ENCODE results near the gene NKX6-2. TPM values are rescaled to one million over a fixed set of nuclear protein-coding genes. Genes with fewer than 3 reads are reported as not detected.
A peak's percentile ranks its signal among the peaks of the same experiment; 100 is the strongest.

NKX6-2 gene
- polyA plus RNA-seq = 0.30 TPM in 1 of 2 replicates, not detected in the other
- polyA minus RNA-seq = not detected in 2 replicates

DNA sequence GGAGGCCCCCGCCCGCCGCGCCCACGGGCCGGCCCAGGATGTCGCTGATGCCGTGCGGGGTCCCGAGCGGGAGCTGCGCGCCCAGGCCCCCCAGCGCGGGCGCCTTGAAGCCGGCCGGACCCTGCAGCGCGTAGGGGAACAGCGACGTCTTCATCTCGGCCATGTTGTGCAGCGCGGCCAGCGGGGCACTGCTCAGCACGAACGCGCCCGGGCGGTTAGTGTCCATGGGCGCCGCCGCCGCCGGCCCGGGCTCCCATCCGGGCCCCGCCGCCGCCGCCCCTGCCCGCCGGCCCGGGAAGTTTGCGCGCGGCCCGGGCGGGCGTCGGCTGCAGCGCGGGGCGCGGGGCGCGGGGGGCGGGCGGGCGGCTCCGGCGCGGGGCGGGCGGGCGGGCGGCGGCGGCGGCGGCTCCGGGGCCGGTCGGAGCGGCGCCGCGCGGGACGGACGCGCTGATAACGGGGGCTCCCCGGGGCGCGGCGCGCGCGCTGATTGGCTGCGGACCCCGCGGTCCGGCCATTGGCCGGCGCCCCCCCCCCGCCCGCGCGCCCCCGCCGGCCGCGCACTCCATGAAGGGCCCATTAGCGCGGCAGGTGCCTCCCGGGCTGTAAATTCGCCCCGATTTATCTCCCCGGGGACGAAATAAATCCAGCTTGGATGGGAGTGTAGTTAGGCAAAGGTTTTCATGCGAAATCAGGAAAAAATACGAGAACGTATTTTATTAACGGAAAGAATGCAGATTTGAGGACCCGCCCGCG lies at the start of gene NKX6-2:
TSS of gene NKX6-2 (minus strand) at position 425 of the 753 bp plus-strand sequence. CDS start at position 226, 199 bp downstream.
- H3K36me3 ChIP-seq (ENCODE audit: insufficient read depth, low read length) = no peaks in the 10 kb centered on the region
- no peak within 1 kb of the TSS for H2AFZ ChIP-seq (ENCODE audit: low read depth, low read length)
- TF ChIP-seq EZH2 (IDR thresholded peaks at IDR 0.05; ENCODE audit: borderline replicate concordance, insufficient read depth, low read length, poor library complexity, severe bottlenecking) (peak; percentile 44), POLR2AphosphoS5 (IDR thresholded peaks at IDR 0.05) (no peak)
- H3K4me3 ChIP-seq (ENCODE audit: low read length) = peak within 1 kb of the TSS; percentile 48
- H3F3A ChIP-seq (ENCODE audit: insufficient read depth, low read length, poor library complexity, severe bottlenecking) = no peaks in the 10 kb centered on the region
- H3K9me2 ChIP-seq (ENCODE audit: insufficient read depth, low read length) = no peaks in the 10 kb centered on the region
- no peak within 1 kb of the TSS for H3K27ac ChIP-seq (ENCODE audit: low read length)
- H3K79me2 ChIP-seq (replicated peaks; ENCODE audit: insufficient read depth, low read length) = no peaks in the 10 kb centered on the region
- peaks cover 89% of the 10 kb centered on the region for H3K27me3 ChIP-seq (ENCODE audit: insufficient read depth, low read depth, low read length)
- H3K9ac ChIP-seq (ENCODE audit: low read length) = no peak within 1 kb of the TSS
- H3K9me3 ChIP-seq (ENCODE audit: low read length) = no peaks in the 10 kb centered on the region
- no peaks in the 10 kb centered on the region for H4K20me1 ChIP-seq (ENCODE audit: insufficient read depth)
- no peak within 1 kb of the TSS for H3K4me2 ChIP-seq (ENCODE audit: low read length)

DNA sequence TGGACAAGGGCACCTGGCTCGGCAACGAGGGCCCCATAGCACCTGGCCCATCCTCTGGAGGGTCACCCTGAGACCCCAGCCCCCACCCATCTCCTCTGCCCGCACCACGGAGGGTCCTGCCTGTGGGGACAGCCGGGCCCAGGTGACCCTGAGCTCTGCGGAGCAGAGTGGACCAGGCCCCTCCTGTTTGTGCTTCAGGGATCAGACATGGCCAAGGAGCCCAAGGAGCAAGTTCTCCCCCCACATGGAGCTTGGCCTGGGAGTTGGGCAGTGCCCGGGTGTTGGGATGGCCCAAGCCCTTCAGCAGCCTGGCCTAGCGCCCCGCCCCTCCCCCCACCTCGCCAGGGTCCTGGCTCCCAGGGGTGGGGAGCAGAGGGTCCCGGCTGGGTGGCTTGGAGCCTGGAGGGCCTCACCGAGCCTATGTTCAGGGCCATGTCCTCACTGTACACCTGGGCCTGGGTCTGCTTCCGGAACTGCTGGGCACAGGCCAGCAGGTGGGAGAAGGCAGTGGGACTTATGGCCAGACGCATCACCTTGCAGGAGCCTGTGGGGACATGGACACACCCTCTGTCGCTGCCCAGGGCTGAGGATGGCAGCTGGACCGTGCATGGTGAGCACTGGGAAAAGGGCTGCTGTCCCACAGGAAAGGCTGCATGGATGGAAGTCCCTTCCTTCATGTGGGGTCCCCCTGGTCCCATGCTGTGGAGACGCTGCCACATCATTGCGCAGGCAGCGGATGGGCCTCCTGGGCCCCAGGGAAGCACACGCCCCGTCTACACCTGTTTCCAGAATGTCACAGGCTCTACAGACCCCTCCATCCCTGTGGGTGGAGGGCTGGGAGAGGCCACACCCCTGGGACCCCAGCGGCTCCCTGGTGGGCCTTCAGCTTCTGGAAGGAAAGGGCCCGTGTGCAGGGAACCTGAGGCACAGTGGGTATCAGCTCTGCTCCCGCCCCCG lies 49.2 kb upstream of the NKX6-2 start:
- Histone ChIP-seq H3K79me2 (replicated peaks; ENCODE audit: insufficient read depth, low read length) (no peaks in the 10 kb centered on the region), H2AFZ (ENCODE audit: low read depth, low read length) (no peak overlapping the region), H3F3A (ENCODE audit: insufficient read depth, low read length, poor library complexity, severe bottlenecking) (no peaks in the 10 kb centered on the region), H3K4me2 (ENCODE audit: low read length) (no peak overlapping the region), H3K27me3 (ENCODE audit: insufficient read depth, low read depth, low read length) (no peaks in the 10 kb centered on the region), H3K9me2 (ENCODE audit: insufficient read depth, low read length) (no peaks in the 10 kb centered on the region), H4K20me1 (ENCODE audit: insufficient read depth) (no peaks in the 10 kb centered on the region), H3K27ac (ENCODE audit: low read length) (no peak overlapping the region), H3K9me3 (ENCODE audit: low read length) (no peaks in the 10 kb centered on the region), H3K36me3 (ENCODE audit: insufficient read depth, low read length) (no peaks in the 10 kb centered on the region), H3K9ac (ENCODE audit: low read length) (no peak overlapping the region), H3K4me3 (ENCODE audit: low read length) (no peak overlapping the region)
- TF ChIP-seq MXI1 (conservative IDR thresholded peaks at IDR 0.05; ENCODE audit: poor library complexity, severe bottlenecking) (no peak), POLR2AphosphoS5 (IDR thresholded peaks at IDR 0.05) (no peak)

DNA sequence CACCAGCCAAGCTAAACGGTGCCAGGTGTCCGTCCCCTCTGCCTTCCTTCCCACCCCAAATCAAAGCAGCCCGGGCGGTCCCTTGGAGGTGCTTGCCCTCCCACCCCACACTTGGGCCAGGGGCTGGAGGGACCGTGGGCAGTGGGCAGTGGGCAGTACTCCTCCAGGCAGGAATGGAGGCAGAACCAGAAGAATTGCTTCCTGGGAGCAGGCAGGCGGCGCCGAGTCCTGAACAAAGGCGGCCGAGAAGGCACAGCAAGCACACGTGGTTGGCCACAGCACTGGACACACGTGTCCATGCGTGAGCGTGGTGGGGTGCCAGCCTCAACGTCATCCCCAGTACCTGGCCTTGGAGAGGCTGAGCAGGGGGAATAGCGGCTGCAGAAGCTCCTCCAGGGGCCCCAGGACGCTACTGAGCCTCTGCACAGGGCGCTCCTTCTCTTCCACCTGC lies 48.4 kb upstream of the NKX6-2 start:
- no peaks in the 10 kb centered on the region for H3K27me3 ChIP-seq (ENCODE audit: insufficient read depth, low read depth, low read length)
- no peak overlapping the region for H3K27ac ChIP-seq (ENCODE audit: low read length)
- no peak overlapping the region for H3K9ac ChIP-seq (ENCODE audit: low read length)
- H3K9me2 ChIP-seq (ENCODE audit: insufficient read depth, low read length) = no peaks in the 10 kb centered on the region
- no peaks in the 10 kb centered on the region for H3K36me3 ChIP-seq (ENCODE audit: insufficient read depth, low read length)
- H3K4me3 ChIP-seq (ENCODE audit: low read length) = no peak overlapping the region
- no peaks in the 10 kb centered on the region for H4K20me1 ChIP-seq (ENCODE audit: insufficient read depth)
- H2AFZ ChIP-seq (ENCODE audit: low read depth, low read length) = no peak overlapping the region
- no peak overlapping the region for H3K4me2 ChIP-seq (ENCODE audit: low read length)
- no peak for TF ChIP-seq TAF1 (IDR thresholded peaks at IDR 0.05; ENCODE audit: low read depth)
- no peaks in the 10 kb centered on the region for H3K79me2 ChIP-seq (replicated peaks; ENCODE audit: insufficient read depth, low read length)
- no peaks in the 10 kb centered on the region for H3F3A ChIP-seq (ENCODE audit: insufficient read depth, low read length, poor library complexity, severe bottlenecking)
- no peaks in the 10 kb centered on the region for H3K9me3 ChIP-seq (ENCODE audit: low read length)

DNA sequence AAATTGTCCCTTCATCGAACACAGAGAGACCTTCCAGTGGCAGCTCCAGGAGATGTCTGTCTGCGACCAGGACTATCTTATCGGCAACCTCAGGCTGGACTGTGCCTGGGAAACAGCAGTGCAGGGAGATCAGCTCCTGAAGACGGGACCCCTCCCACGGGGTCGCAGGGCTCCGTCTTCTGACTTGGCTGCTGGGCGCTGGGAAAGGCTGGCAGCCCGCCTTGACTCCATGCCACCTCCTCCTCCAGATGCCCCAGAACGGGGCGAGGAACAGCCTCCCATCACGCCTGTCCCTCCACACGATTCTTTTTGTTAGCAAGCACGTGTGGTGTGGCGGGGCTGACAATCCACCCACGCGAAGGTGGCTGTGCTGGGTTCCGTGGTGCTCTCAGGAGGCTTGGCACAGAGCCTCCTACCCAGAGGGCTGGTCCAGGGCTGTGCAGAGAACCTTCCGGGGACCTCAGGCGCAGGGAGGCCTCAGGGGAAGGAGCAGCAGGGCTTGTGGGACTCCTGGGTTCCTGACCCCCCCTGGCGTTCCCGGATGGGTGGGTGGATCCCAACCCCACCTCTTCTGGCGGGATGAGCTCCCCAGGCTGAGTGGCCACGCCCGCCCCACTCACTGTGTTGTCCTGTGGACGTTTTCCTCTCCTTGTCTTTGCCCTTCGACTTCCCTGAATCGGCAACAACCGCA lies 47.6 kb upstream of the NKX6-2 start:
- Histone ChIP-seq H3K9me2 (ENCODE audit: insufficient read depth, low read length) (no peaks in the 10 kb centered on the region), H3K9me3 (ENCODE audit: low read length) (no peaks in the 10 kb centered on the region), H4K20me1 (ENCODE audit: insufficient read depth) (no peaks in the 10 kb centered on the region), H3K27me3 (ENCODE audit: insufficient read depth, low read depth, low read length) (no peaks in the 10 kb centered on the region), H2AFZ (ENCODE audit: low read depth, low read length) (no peak overlapping the region), H3K27ac (ENCODE audit: low read length) (no peak overlapping the region), H3K79me2 (replicated peaks; ENCODE audit: insufficient read depth, low read length) (no peaks in the 10 kb centered on the region), H3K4me3 (ENCODE audit: low read length) (no peak overlapping the region), H3K9ac (ENCODE audit: low read length) (no peak overlapping the region), H3F3A (ENCODE audit: insufficient read depth, low read length, poor library complexity, severe bottlenecking) (no peaks in the 10 kb centered on the region), H3K4me2 (ENCODE audit: low read length) (no peak overlapping the region), H3K36me3 (ENCODE audit: insufficient read depth, low read length) (no peaks in the 10 kb centered on the region)
- TF ChIP-seq SMC3 (conservative IDR thresholded peaks at IDR 0.05; ENCODE audit: poor library complexity) = no peak
- no peak for TF ChIP-seq RAD21 (conservative IDR thresholded peaks at IDR 0.05)
- TF ChIP-seq, protein P1, sequence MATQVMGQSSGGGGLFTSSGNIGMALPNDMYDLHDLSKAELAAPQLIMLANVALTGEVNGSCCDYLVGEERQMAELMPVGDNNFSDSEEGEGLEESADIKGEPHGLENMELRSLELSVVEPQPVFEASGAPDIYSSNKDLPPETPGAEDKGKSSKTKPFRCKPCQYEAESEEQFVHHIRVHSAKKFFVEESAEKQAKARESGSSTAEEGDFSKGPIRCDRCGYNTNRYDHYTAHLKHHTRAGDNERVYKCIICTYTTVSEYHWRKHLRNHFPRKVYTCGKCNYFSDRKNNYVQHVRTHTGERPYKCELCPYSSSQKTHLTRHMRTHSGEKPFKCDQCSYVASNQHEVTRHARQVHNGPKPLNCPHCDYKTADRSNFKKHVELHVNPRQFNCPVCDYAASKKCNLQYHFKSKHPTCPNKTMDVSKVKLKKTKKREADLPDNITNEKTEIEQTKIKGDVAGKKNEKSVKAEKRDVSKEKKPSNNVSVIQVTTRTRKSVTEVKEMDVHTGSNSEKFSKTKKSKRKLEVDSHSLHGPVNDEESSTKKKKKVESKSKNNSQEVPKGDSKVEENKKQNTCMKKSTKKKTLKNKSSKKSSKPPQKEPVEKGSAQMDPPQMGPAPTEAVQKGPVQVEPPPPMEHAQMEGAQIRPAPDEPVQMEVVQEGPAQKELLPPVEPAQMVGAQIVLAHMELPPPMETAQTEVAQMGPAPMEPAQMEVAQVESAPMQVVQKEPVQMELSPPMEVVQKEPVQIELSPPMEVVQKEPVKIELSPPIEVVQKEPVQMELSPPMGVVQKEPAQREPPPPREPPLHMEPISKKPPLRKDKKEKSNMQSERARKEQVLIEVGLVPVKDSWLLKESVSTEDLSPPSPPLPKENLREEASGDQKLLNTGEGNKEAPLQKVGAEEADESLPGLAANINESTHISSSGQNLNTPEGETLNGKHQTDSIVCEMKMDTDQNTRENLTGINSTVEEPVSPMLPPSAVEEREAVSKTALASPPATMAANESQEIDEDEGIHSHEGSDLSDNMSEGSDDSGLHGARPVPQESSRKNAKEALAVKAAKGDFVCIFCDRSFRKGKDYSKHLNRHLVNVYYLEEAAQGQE (IDR thresholded peaks at IDR 0.05; ENCODE audit: borderline replicate concordance) = no peak
- no peak for TF ChIP-seq EP300 (conservative IDR thresholded peaks at IDR 0.05; ENCODE audit: poor library complexity, severe bottlenecking)
- TF ChIP-seq EZH2 (IDR thresholded peaks at IDR 0.05; ENCODE audit: borderline replicate concordance, insufficient read depth, low read length, poor library complexity, severe bottlenecking) = no peak
- no peak for TF ChIP-seq MXI1 (conservative IDR thresholded peaks at IDR 0.05; ENCODE audit: poor library complexity, severe bottlenecking)
- no peak for TF ChIP-seq TAF1 (IDR thresholded peaks at IDR 0.05; ENCODE audit: low read depth)
- no peak for TF ChIP-seq POLR2AphosphoS5 (IDR thresholded peaks at IDR 0.05)
